WTC11 (cell line): ENCODE results near the gene SLC2A5. TPM values are rescaled to one million over a fixed set of nuclear protein-coding genes. Genes with fewer than 3 reads are reported as not detected.
A peak's percentile ranks its signal among the peaks of the same experiment; 100 is the strongest.

Experiments
- ATAC-seq: fragments of 200-7000 bp; cut with Tn5 transposase; 2 replicates; pipeline ENCODE4 v1.10.0; 2021; ENCODE audit warnings: mild to moderate bottlenecking, moderate library complexity
- Bru-seq: library from RNA; stranded (reverse); fragments of 400-500 nt; gene quantifications from one replicate; lab custom pipeline; 2021; lab: Mats Ljungman, UMichigan
- CTCF ChIA-PET: fragments of 300-600 bp; sonication (Branson Sonifier 250); formaldehyde crosslinking; loops from one replicate; lab custom pipeline; 2021; ENCODE audit warnings: antibody characterized with exemption; lab: Charles Lee
- POLR2A ChIA-PET: fragments of 350-600 bp; sonication (Branson Sonifier 250); formaldehyde crosslinking; loops from one replicate; lab custom pipeline; 2021; ENCODE audit warnings: antibody characterized with exemption; lab: Charles Lee
- DNase-seq: peaks from one replicate; pipeline ENCODE4 v3.0.0; 2021; ENCODE audit warnings: low spot score
- H3K27ac Mint-ChIP-seq: 2 replicates; pipeline ENCODE4 v1.8.0; 2021; ENCODE audit warnings: mixed read lengths
- H3K27me3 Mint-ChIP-seq: 2 replicates; pipeline ENCODE4 v1.8.0; 2021; ENCODE audit warnings: low read depth, mild to moderate bottlenecking, moderate library complexity, mixed read lengths
- H3K36me3 Mint-ChIP-seq: 2 replicates; pipeline ENCODE4 v1.8.0; 2021; ENCODE audit warnings: mixed read lengths
- H3K4me1 Mint-ChIP-seq: 2 replicates; pipeline ENCODE4 v1.8.0; 2022; ENCODE audit warnings: mixed read lengths
- H3K4me3 Mint-ChIP-seq: 2 replicates; pipeline ENCODE4 v1.8.0; 2021; ENCODE audit warnings: mild to moderate bottlenecking, moderate library complexity, mixed read lengths
- H3K9me3 Mint-ChIP-seq: 2 replicates; pipeline ENCODE4 v1.8.0; 2021; ENCODE audit warnings: mixed read lengths
- ATF3 ChIP-seq: sonication (generic); formaldehyde crosslinking; conservative IDR thresholded peaks from 2 replicates; pipeline ENCODE4 v1.8.1; 2022; ENCODE audit warnings: mild to moderate bottlenecking, missing genetic modification reagents
- ATF6 ChIP-seq: sonication (generic); formaldehyde crosslinking; IDR thresholded peaks from 2 replicates; pipeline ENCODE4 v1.8.1; 2023; ENCODE audit warnings: mild to moderate bottlenecking, missing genetic modification reagents
- ERG ChIP-seq: fragments of 250-450 bp; sonication (Bioruptor Pico); IDR thresholded peaks from 2 replicates; pipeline ENCODE4 v1.8.0; 2021; ENCODE audit warnings: mild to moderate bottlenecking
- FOXK1 ChIP-seq: sonication (generic); formaldehyde crosslinking; IDR thresholded peaks from 2 replicates; pipeline ENCODE4 v1.8.0; 2022; ENCODE audit warnings: mild to moderate bottlenecking, moderate library complexity, missing genetic modification reagents
- IRF2 ChIP-seq: sonication (generic); formaldehyde crosslinking; IDR thresholded peaks from 2 replicates; pipeline ENCODE4 v1.8.0; 2022; ENCODE audit warnings: low read depth, missing genetic modification reagents, borderline replicate concordance
- KAT7 ChIP-seq: sonication (generic); formaldehyde crosslinking; IDR thresholded peaks from 2 replicates; pipeline ENCODE4 v1.8.1; 2023; ENCODE audit warnings: missing genetic modification reagents, mild to moderate bottlenecking, borderline replicate concordance
- MXD4 ChIP-seq: fragments of 250-450 bp; sonication (Bioruptor Pico); IDR thresholded peaks from 2 replicates; pipeline ENCODE4 v1.8.0; 2021; ENCODE audit warnings: mild to moderate bottlenecking, moderate library complexity, borderline replicate concordance
- SMAD3 ChIP-seq: sonication (generic); formaldehyde crosslinking; IDR thresholded peaks from 2 replicates; pipeline ENCODE4 v1.8.0; 2022; ENCODE audit warnings: missing genetic modification reagents, mild to moderate bottlenecking, borderline replicate concordance
- SP1 ChIP-seq: sonication (generic); formaldehyde crosslinking; conservative IDR thresholded peaks from 2 replicates; pipeline ENCODE4 v1.8.1; 2022; ENCODE audit warnings: missing genetic modification reagents
- TEAD4 ChIP-seq: sonication (generic); formaldehyde crosslinking; IDR thresholded peaks from 2 replicates; pipeline ENCODE4 v1.8.0; 2022; ENCODE audit warnings: mild to moderate bottlenecking, missing genetic modification reagents
- ZNF281 ChIP-seq: sonication (generic); formaldehyde crosslinking; IDR thresholded peaks from 2 replicates; pipeline ENCODE4 v1.8.0; 2023; ENCODE audit warnings: mild to moderate bottlenecking, missing genetic modification reagents
- ZNF425 ChIP-seq: fragments of 250-450 bp; sonication (Bioruptor Pico); conservative IDR thresholded peaks from 2 replicates; pipeline ENCODE4 v1.9.0; 2021; ENCODE audit warnings: mild to moderate bottlenecking
- ZNF532 ChIP-seq: fragments of 250-450 bp; sonication (Bioruptor Pico); IDR thresholded peaks from 2 replicates; pipeline ENCODE4 v1.9.0; 2021; ENCODE audit warnings: mild to moderate bottlenecking, borderline replicate concordance
- long read RNA-seq, 3 experiments: library from RNA in 1 of 3; library from capped mRNA in 1 of 3; library from polyadenylated mRNA in 1 of 3; unstranded in 2 of 3; stranded (forward) in 1 of 3; transcript quantifications; one replicate each; pipeline ENCODE4 v2.0.0, GENCODE V29; 2021
- total RNA-seq: library from RNA; stranded (reverse); gene quantifications from 3 replicates; pipeline ENCODE4 v1.2.3, GENCODE V29; 2021

Gene SLC2A5
- total RNA-seq: 0.04 to 0.18 TPM (median 0.07 TPM) in 3 replicates
- Bru-seq, nascent RNA: percentile 0 among the genes with signal in this experiment
- long read RNA-seq, experiment 1: 0 reads
- long read RNA-seq, experiment 2: 0 reads
- long read RNA-seq, experiment 3, partial matches to known transcripts: 0 of 1 reads
- long read RNA-seq, experiment 3, other reads (novel, unspliced or antisense): 1 of 1 reads

GRCh38 chr1:9069326-9070100, at the start of gene SLC2A5:
Gene SLC2A5 (minus strand): TSS chr1:9069635. CDS start chr1:9069536, 99 bp downstream.
- Mint-ChIP-seq H3K36me3 (no peaks in the 10 kb centered on the region), H3K9me3 (no peaks in the 10 kb centered on the region), H3K27ac (peak within 1 kb of the TSS; percentile 23; the same call in 1 of the 2 replicates), H3K4me1 (peaks cover 17% of the 10 kb centered on the region), H3K27me3 (no peaks in the 10 kb centered on the region), H3K4me3 (no peak within 1 kb of the TSS)
- ATAC-seq (peak; percentile 33; the same call in 1 of the 2 replicates), DNase-seq (no peak)
- ChIA-PET POLR2A (interaction anchor here (0.7 kb wide), 1 partner anchor 35 kb away, joined by 9 read pairs; no protein-coding TSS in a partner anchor), CTCF (interaction anchor here (0.6 to 1.5 kb wide), 5 partner anchors 59 to 221 kb away, joined by 3 to 6 read pairs (median 3); no protein-coding TSS in a partner anchor)
- TF ChIP-seq MXD4 (no peak), KAT7 (no peak), ERG (no peak), ATF6 (CRISPR knock-in tag) (no peak)

GRCh38 chr1:9118186-9118585, 48.8 kb upstream of the SLC2A5 start:
- ATAC-seq (no peak), DNase-seq (no peak)
- H3K36me3 Mint-ChIP-seq: no peaks in the 10 kb centered on the region
- no peaks in the 10 kb centered on the region for H3K27me3 Mint-ChIP-seq
- no peaks in the 10 kb centered on the region for H3K9me3 Mint-ChIP-seq
- H3K27ac Mint-ChIP-seq: no peak overlapping the region
- ChIA-PET POLR2A (no interaction called here), CTCF (interaction anchor here (1.1 to 2.2 kb wide), 3 partner anchors 24 to 131 kb away, joined by 3 to 7 read pairs (median 5); no protein-coding TSS in a partner anchor)
- TF ChIP-seq ERG (no peak), ZNF532 (CRISPR knock-in tag) (no peak), IRF2 (CRISPR knock-in tag) (no peak), SP1 (CRISPR knock-in tag) (no peak), TEAD4 (CRISPR knock-in tag) (no peak), FOXK1 (no peak), ZNF425 (no peak), SMAD3 (CRISPR knock-in tag) (no peak), ZNF281 (CRISPR knock-in tag) (no peak), ATF3 (CRISPR knock-in tag) (no peak)
- H3K4me1 Mint-ChIP-seq: peaks cover 4% of the 10 kb centered on the region; the same call in 1 of the 2 replicates
- H3K4me3 Mint-ChIP-seq: no peak overlapping the region
